Spleen (tissue), 7 donors: ENCODE data around the gene CYSLTR1.

Source experiments
- POLR2A ChIP-seq, 3 donors: fragments of 450-650 bp; IDR thresholded peaks; one replicate each; pipeline ENCODE4 v1.5.1; 2017; ENCODE audit warnings: antibody characterized with exemption in 3 of 3, mild to moderate bottlenecking in 1 of 3
- POLR2AphosphoS5 ChIP-seq, 3 donors: sonication (generic); formaldehyde crosslinking; IDR thresholded peaks; one replicate each; pipeline ENCODE4 v1.5.1; 2017; ENCODE audit warnings: antibody characterized with exemption in 3 of 3
- TF ChIP-seq, protein P1 (sequence below), 11 experiments: fragments of 200-600 bp in 7 of 11; fragments of 450-650 bp in 4 of 11; sonication (generic) in 4 of 11; IDR thresholded peaks in 8 of 11; conservative IDR thresholded peaks in 3 of 11; 1 replicate in 7 of 11; 2 replicates in 4 of 11; pipeline versions ENCODE4 v1.4.0 to v1.8.0; 2016 to 2021; ENCODE audit warnings: antibody characterized with exemption in 11 of 11, inconsistent platforms in 4 of 11, mild to moderate bottlenecking in 1 of 11
- donor health status: DM: no; HTN: no; CAD: no; lungs with moderate emphysema.
- donor health status: DM: no; HTN: no; CAD: no.
- donor health status: DM: no; HTN: no; CAD: no.

DNA sequence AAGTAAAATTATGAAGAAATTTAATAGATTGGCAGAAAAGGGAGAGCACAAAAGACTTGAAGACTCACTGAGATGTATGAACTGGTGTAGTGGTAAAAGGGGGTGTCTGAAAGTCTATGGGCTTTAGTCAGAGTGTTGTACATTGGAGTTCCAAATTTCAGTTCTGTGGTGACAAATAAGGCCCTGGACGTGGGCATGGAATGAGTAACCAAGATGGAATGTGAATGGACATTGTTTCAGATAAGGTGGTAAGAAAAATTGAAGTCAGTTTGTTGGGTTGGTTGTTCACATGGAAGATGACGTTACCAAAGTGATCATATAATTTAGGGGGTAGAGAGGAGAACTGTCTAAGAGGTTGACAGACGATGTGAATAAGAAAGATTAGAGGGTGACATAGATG lies 13.9 kb downstream of the CYSLTR1 start:
- TF ChIP-seq POLR2A (IDR thresholded peaks at IDR 0.05): no peak
- TF ChIP-seq, protein P1, sequence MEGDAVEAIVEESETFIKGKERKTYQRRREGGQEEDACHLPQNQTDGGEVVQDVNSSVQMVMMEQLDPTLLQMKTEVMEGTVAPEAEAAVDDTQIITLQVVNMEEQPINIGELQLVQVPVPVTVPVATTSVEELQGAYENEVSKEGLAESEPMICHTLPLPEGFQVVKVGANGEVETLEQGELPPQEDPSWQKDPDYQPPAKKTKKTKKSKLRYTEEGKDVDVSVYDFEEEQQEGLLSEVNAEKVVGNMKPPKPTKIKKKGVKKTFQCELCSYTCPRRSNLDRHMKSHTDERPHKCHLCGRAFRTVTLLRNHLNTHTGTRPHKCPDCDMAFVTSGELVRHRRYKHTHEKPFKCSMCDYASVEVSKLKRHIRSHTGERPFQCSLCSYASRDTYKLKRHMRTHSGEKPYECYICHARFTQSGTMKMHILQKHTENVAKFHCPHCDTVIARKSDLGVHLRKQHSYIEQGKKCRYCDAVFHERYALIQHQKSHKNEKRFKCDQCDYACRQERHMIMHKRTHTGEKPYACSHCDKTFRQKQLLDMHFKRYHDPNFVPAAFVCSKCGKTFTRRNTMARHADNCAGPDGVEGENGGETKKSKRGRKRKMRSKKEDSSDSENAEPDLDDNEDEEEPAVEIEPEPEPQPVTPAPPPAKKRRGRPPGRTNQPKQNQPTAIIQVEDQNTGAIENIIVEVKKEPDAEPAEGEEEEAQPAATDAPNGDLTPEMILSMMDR (IDR thresholded peaks at IDR 0.05 in 8 of 11, conservative IDR thresholded peaks at IDR 0.05 in 3 of 11): no peak
- no peak for TF ChIP-seq POLR2AphosphoS5 (IDR thresholded peaks at IDR 0.05)
